GM19452 (cell line): ENCODE measurements around the gene FGF1.

Experiments
- ATAC-seq: cut with Tn5 transposase; IDR thresholded peaks from one replicate; pipeline ENCODE4 v1.9.1; 2021; ENCODE audit not compliant: unreplicated experiment

Gene FGF1

GRCh38 chr5:142544946-142545649 lies 140.8 kb downstream of the FGF1 start:
- no peak for ATAC-seq

DNA sequence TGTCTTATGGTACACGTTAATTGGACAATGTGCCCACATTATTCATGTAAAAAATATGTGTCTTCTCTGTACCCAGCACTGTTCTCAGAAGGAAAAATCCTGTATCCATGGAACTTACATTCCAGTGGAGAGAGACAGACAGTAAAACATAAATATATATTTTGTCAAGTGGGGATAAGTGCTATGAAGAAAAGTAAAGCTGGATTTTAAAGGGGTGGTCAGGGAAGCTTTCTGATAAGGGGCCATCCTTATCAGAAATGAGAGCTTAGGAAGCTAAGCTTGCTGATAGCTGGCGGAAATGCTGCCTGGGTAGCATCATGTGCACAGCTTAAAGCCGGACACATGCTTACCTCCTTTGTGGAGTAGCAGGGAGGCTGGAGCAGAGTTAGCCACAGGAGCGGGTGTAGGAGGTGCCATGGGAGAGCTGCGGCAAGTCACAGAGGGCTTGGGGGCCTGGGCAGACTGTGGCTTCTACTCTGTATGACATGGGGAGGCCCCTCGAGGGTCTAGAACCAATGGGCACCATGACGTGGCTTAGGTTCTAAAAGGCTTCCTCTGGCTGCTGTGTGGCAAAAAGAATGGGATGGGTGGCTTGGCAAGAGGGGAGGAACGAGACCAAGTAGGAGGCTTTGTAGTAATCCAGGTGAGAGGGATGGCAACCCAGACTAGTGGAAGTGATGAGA lies 141.7 kb downstream of the FGF1 start:
- ATAC-seq, result no peak

GRCh38 chr5:142542906-142543305 lies 143.0 kb downstream of the FGF1 start:
- no peak for ATAC-seq
